ENCODE measurements around the gene ZNRF3. TPM values are rescaled to one million over a fixed set of nuclear protein-coding genes. Genes with fewer than 3 reads are reported as not detected.

ZNRF3 gene
- total and polyA plus RNA-seq, 2 experiments from 2014 or later, result 0.56 to 3.9 TPM

GRCh38 chr22:28977481-28977971, 94.2 kb downstream of the ZNRF3 start:
- Histone ChIP-seq H3K4me1 (ENCODE audit: insufficient read depth) (peaks cover 21% of the 10 kb centered on the region), H3K36me3 (ENCODE audit: low read depth) (no peaks in the 10 kb centered on the region), H2AFZ (no peak overlapping the region), H3K9me3 (ENCODE audit: low read depth) (no peaks in the 10 kb centered on the region), H4K20me1 (ENCODE audit: insufficient read depth) (no peaks in the 10 kb centered on the region), H3K27me3 (replicated peaks; ENCODE audit: insufficient read depth) (no peaks in the 10 kb centered on the region), H3K79me2 (ENCODE audit: insufficient read depth) (no peaks in the 10 kb centered on the region), H3K4me3 (peak overlapping the region; percentile 19; the same call in 1 of the 2 replicates), H3F3A (ENCODE audit: insufficient read depth) (no peaks in the 10 kb centered on the region), H3K9ac (no peak overlapping the region), H3K9me2 (ENCODE audit: insufficient read depth) (no peaks in the 10 kb centered on the region), H3K4me2 (ENCODE audit: unreplicated experiment) (peak overlapping the region; percentile 16), H3K27ac (no peak overlapping the region)
- peak; percentile 25 for DNase-seq
- in situ Hi-C loops (cut with MboI), result no loop called here
- WGBS, 2 experiments (ENCODE audit: low coverage in 1 of 2, low lambda C conversion rate in 2 of 2, missing lambda C conversion rate in 2 of 2), result 65 to 72% methylated on average over 5 of the region's 5 CpGs
- TF ChIP-seq EZH2phosphoT487 (IDR thresholded peaks at IDR 0.05; ENCODE audit: insufficient read depth, low read depth) (no peak), EZH2 (IDR thresholded peaks at IDR 0.05; ENCODE audit: insufficient read depth, poor library complexity, severe bottlenecking) (no peak)

GRCh38 chr22:28978158-28978557, 94.8 kb downstream of the ZNRF3 start:
- in situ Hi-C loops (cut with MboI), result no loop called here
- Histone ChIP-seq H3K9ac (no peak overlapping the region), H4K20me1 (ENCODE audit: insufficient read depth) (no peaks in the 10 kb centered on the region), H3K36me3 (ENCODE audit: low read depth) (no peaks in the 10 kb centered on the region), H3K9me3 (ENCODE audit: low read depth) (no peaks in the 10 kb centered on the region), H3K4me1 (ENCODE audit: insufficient read depth) (peaks cover 21% of the 10 kb centered on the region), H3K27me3 (replicated peaks; ENCODE audit: insufficient read depth) (no peaks in the 10 kb centered on the region), H2AFZ (no peak overlapping the region), H3F3A (ENCODE audit: insufficient read depth) (no peaks in the 10 kb centered on the region), H3K4me2 (ENCODE audit: unreplicated experiment) (peak overlapping the region; percentile 16), H3K79me2 (ENCODE audit: insufficient read depth) (no peaks in the 10 kb centered on the region), H3K4me3 (no peak overlapping the region), H3K27ac (no peak overlapping the region), H3K9me2 (ENCODE audit: insufficient read depth) (no peaks in the 10 kb centered on the region)
- 18 to 29% methylated on average over 6 of the region's 6 CpGs for WGBS, 2 experiments (ENCODE audit: low coverage in 1 of 2, low lambda C conversion rate in 2 of 2, missing lambda C conversion rate in 2 of 2)
- peak; percentile 75 for DNase-seq
- no peak for TF ChIP-seq EZH2 (IDR thresholded peaks at IDR 0.05; ENCODE audit: insufficient read depth, poor library complexity, severe bottlenecking)
- no peak for TF ChIP-seq EZH2phosphoT487 (IDR thresholded peaks at IDR 0.05; ENCODE audit: insufficient read depth, low read depth)

GRCh38 chr22:28978863-28979796, 95.8 kb downstream of the ZNRF3 start:
- Histone ChIP-seq H3K36me3 (ENCODE audit: low read depth) (no peaks in the 10 kb centered on the region), H2AFZ (no peak overlapping the region), H4K20me1 (ENCODE audit: insufficient read depth) (no peaks in the 10 kb centered on the region), H3K79me2 (ENCODE audit: insufficient read depth) (no peaks in the 10 kb centered on the region), H3K4me3 (no peak overlapping the region), H3F3A (ENCODE audit: insufficient read depth) (no peaks in the 10 kb centered on the region), H3K9me3 (ENCODE audit: low read depth) (no peaks in the 10 kb centered on the region), H3K9me2 (ENCODE audit: insufficient read depth) (no peaks in the 10 kb centered on the region), H3K27me3 (replicated peaks; ENCODE audit: insufficient read depth) (no peaks in the 10 kb centered on the region), H3K4me1 (ENCODE audit: insufficient read depth) (peaks cover 24% of the 10 kb centered on the region), H3K27ac (no peak overlapping the region), H3K4me2 (ENCODE audit: unreplicated experiment) (no peak overlapping the region), H3K9ac (no peak overlapping the region)
- in situ Hi-C loops (cut with MboI), result no loop called here
- no peak for DNase-seq
- 61 to 76% methylated on average over 4 of the region's 4 CpGs for WGBS, 2 experiments (ENCODE audit: low coverage in 1 of 2, low lambda C conversion rate in 2 of 2, missing lambda C conversion rate in 2 of 2)
- TF ChIP-seq EZH2phosphoT487 (IDR thresholded peaks at IDR 0.05; ENCODE audit: insufficient read depth, low read depth), result no peak
- no peak for TF ChIP-seq EZH2 (IDR thresholded peaks at IDR 0.05; ENCODE audit: insufficient read depth, poor library complexity, severe bottlenecking)

- Histone ChIP-seq H3K36me3 (ENCODE audit: low read depth) (no peaks in the 10 kb centered on the region), H3K4me3 (no peak overlapping the region), H3K4me2 (ENCODE audit: unreplicated experiment) (no peak overlapping the region), H3K79me2 (ENCODE audit: insufficient read depth) (0 out of 2 replicates have a peak, but pooled peaks cover 4% of the 10 kb centered on the region), H3F3A (ENCODE audit: insufficient read depth) (no peaks in the 10 kb centered on the region), H3K9me3 (ENCODE audit: low read depth) (no peaks in the 10 kb centered on the region), H3K4me1 (ENCODE audit: insufficient read depth) (peaks cover 28% of the 10 kb centered on the region), H4K20me1 (ENCODE audit: insufficient read depth) (no peaks in the 10 kb centered on the region), H3K27me3 (replicated peaks; ENCODE audit: insufficient read depth) (no peaks in the 10 kb centered on the region), H3K27ac (no peak overlapping the region), H3K9me2 (ENCODE audit: insufficient read depth) (no peaks in the 10 kb centered on the region), H2AFZ (no peak overlapping the region), H3K9ac (no peak overlapping the region)
- DNase-seq, result no peak
- in situ Hi-C loops (cut with MboI), result no loop called here
- TF ChIP-seq EZH2phosphoT487 (IDR thresholded peaks at IDR 0.05; ENCODE audit: insufficient read depth, low read depth) (no peak), EZH2 (IDR thresholded peaks at IDR 0.05; ENCODE audit: insufficient read depth, poor library complexity, severe bottlenecking) (no peak)
These were observed 97.0 kb downstream of the ZNRF3 start for GRCh38 chr22:28980326-28980725.
